Measurements from ENCODE around the gene ABCC12. TPM values are rescaled to one million over a fixed set of nuclear protein-coding genes. Genes with fewer than 3 reads are reported as not detected.

Gene ABCC12
- total RNA-seq, 1 experiment from 2014 or later = not detected

DNA sequence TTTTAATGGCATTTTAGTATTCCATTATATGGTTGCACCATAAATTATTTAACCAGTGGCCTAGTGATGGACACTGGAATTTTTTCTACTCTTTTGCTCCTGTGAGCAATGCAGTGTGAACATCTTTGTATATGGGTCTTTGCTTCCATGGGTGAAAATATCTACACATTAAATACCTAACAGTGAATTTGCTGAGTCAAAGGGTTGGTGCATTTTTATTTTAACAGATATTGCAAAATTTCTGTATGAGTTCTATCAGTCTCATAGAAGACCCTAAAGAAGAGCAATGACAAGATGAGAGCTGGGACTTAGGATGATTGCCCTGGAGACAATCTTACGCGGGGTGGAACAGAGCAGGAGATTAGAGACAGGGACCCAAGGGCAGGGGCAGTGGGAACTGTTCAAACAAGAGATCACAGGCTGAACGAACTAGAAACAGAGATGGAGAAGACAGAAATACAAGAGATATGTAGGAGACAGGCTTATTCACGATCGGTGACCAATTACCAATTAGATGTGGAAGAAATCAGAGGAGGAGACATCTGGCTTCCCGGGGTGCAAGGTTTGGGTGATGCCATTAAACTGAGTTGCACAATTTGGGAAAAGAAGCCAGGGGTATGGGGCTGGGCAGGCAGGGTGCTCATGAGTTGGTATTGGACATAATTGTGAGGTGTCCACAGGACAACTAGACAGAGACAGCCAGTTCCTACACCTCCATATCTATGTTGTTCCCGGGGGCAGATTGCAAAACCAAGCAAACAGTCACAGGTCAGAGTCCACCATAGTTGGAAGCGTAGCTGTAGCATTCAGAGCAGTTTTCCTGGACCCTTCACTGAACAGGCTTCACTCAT, 48.4 kb upstream of the ABCC12 start:
- ChIA-PET POLR2A (no interaction called here), CTCF (no interaction called here)
- Mint-ChIP-seq H3K9me3 (no peaks in the 10 kb centered on the region), H3K36me3 (no peaks in the 10 kb centered on the region), H3K4me1 (0 out of 2 replicates have a peak, but pooled peaks cover 5% of the 10 kb centered on the region), H3K4me3 (no peak overlapping the region), H3K27me3 (ENCODE audit: low read depth) (no peaks in the 10 kb centered on the region), H3K27ac (no peak overlapping the region)
- peak; percentile 67 for TF ChIP-seq GABPB1 (CRISPR knock-in tag; IDR thresholded peaks at IDR 0.05)
- TF ChIP-seq, protein P1, sequence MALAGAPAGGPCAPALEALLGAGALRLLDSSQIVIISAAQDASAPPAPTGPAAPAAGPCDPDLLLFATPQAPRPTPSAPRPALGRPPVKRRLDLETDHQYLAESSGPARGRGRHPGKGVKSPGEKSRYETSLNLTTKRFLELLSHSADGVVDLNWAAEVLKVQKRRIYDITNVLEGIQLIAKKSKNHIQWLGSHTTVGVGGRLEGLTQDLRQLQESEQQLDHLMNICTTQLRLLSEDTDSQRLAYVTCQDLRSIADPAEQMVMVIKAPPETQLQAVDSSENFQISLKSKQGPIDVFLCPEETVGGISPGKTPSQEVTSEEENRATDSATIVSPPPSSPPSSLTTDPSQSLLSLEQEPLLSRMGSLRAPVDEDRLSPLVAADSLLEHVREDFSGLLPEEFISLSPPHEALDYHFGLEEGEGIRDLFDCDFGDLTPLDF (CRISPR knock-in tag; IDR thresholded peaks at IDR 0.05) = no peak
- TF ChIP-seq, protein P2, sequence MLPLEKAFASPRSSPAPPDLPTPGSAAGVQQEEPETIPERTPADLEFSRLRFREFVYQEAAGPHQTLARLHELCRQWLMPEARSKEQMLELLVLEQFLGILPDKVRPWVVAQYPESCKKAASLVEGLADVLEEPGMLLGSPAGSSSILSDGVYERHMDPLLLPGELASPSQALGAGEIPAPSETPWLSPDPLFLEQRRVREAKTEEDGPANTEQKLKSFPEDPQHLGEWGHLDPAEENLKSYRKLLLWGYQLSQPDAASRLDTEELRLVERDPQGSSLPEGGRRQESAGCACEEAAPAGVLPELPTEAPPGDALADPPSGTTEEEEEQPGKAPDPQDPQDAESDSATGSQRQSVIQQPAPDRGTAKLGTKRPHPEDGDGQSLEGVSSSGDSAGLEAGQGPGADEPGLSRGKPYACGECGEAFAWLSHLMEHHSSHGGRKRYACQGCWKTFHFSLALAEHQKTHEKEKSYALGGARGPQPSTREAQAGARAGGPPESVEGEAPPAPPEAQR (CRISPR knock-in tag; IDR thresholded peaks at IDR 0.05) = no peak
- DNase-seq (ENCODE audit: low spot score) (no peak), ATAC-seq (no peak)

DNA sequence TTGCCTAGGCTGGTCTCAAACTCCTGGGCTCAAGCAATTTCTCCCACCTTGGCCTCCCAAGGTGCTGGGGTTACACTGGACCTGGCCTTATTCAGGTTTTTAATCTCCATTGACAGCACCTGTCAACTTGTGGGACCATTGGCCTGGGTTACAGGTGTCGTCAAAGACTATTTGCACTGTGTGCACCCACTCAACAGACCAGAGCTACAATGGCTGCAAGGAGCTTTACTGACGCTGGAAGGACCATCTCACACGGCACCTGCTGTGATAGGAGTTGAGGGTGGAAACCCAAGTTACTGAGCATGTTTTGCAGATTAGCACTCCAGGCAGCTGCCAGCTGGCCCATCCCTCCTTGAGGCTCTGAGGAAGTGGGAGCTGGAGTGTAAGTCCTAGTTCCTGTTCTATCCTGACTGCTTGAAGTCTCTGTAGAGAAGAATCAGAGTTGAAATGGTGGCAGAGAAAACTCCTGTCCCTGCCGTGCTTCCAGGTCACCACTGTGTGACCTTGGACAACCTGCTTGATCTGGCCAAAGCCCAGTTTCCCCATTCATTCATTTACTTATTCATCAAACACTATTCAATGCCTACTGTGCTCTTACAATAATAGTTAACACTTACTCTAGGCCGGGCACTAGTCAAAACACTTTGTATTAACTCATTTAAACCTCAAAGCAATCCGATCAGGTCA, 45.9 kb upstream of the ABCC12 start:
- Mint-ChIP-seq H3K36me3 (no peaks in the 10 kb centered on the region), H3K9me3 (peaks cover 5% of the 10 kb centered on the region; the same call in 1 of the 2 replicates), H3K27ac (no peak overlapping the region), H3K4me3 (no peak overlapping the region), H3K27me3 (ENCODE audit: low read depth) (no peaks in the 10 kb centered on the region), H3K4me1 (0 out of 2 replicates have a peak, but pooled peaks cover 2% of the 10 kb centered on the region)
- ATAC-seq = no peak
- no peak for DNase-seq (ENCODE audit: low spot score)
- ChIA-PET CTCF (no interaction called here), POLR2A (no interaction called here)
- no peak for TF ChIP-seq JAZF1 (CRISPR knock-in tag; IDR thresholded peaks at IDR 0.05)
- TF ChIP-seq, protein P3, sequence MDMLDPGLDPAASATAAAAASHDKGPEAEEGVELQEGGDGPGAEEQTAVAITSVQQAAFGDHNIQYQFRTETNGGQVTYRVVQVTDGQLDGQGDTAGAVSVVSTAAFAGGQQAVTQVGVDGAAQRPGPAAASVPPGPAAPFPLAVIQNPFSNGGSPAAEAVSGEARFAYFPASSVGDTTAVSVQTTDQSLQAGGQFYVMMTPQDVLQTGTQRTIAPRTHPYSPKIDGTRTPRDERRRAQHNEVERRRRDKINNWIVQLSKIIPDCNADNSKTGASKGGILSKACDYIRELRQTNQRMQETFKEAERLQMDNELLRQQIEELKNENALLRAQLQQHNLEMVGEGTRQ (CRISPR knock-in tag; IDR thresholded peaks at IDR 0.05) = no peak
- no peak for TF ChIP-seq NR2C2 (CRISPR knock-in tag; IDR thresholded peaks at IDR 0.05)
- TF ChIP-seq ZNF219 (CRISPR knock-in tag; IDR thresholded peaks at IDR 0.05; ENCODE audit: borderline replicate concordance) = no peak
- no peak for TF ChIP-seq OVOL2 (CRISPR knock-in tag; IDR thresholded peaks at IDR 0.05; ENCODE audit: borderline replicate concordance)
- TF ChIP-seq, protein P4, sequence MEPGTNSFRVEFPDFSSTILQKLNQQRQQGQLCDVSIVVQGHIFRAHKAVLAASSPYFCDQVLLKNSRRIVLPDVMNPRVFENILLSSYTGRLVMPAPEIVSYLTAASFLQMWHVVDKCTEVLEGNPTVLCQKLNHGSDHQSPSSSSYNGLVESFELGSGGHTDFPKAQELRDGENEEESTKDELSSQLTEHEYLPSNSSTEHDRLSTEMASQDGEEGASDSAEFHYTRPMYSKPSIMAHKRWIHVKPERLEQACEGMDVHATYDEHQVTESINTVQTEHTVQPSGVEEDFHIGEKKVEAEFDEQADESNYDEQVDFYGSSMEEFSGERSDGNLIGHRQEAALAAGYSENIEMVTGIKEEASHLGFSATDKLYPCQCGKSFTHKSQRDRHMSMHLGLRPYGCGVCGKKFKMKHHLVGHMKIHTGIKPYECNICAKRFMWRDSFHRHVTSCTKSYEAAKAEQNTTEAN (CRISPR knock-in tag; IDR thresholded peaks at IDR 0.05) = no peak
- no peak for TF ChIP-seq TEAD1 (CRISPR knock-in tag; IDR thresholded peaks at IDR 0.05)
- no peak for TF ChIP-seq ZNF317 (CRISPR knock-in tag; IDR thresholded peaks at IDR 0.05; ENCODE audit: borderline replicate concordance, low read depth)
- no peak for TF ChIP-seq SMAD4 (CRISPR knock-in tag; IDR thresholded peaks at IDR 0.05)
- TF ChIP-seq ZNF671 (CRISPR knock-in tag; IDR thresholded peaks at IDR 0.05) = no peak
- TF ChIP-seq HMGA2 (CRISPR knock-in tag; IDR thresholded peaks at IDR 0.05) = no peak
- TF ChIP-seq, protein P5, sequence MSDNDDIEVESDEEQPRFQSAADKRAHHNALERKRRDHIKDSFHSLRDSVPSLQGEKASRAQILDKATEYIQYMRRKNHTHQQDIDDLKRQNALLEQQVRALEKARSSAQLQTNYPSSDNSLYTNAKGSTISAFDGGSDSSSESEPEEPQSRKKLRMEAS (CRISPR knock-in tag; IDR thresholded peaks at IDR 0.05) = no peak
- no peak for TF ChIP-seq TEAD4 (CRISPR knock-in tag; IDR thresholded peaks at IDR 0.05)
- TF ChIP-seq, protein P6, sequence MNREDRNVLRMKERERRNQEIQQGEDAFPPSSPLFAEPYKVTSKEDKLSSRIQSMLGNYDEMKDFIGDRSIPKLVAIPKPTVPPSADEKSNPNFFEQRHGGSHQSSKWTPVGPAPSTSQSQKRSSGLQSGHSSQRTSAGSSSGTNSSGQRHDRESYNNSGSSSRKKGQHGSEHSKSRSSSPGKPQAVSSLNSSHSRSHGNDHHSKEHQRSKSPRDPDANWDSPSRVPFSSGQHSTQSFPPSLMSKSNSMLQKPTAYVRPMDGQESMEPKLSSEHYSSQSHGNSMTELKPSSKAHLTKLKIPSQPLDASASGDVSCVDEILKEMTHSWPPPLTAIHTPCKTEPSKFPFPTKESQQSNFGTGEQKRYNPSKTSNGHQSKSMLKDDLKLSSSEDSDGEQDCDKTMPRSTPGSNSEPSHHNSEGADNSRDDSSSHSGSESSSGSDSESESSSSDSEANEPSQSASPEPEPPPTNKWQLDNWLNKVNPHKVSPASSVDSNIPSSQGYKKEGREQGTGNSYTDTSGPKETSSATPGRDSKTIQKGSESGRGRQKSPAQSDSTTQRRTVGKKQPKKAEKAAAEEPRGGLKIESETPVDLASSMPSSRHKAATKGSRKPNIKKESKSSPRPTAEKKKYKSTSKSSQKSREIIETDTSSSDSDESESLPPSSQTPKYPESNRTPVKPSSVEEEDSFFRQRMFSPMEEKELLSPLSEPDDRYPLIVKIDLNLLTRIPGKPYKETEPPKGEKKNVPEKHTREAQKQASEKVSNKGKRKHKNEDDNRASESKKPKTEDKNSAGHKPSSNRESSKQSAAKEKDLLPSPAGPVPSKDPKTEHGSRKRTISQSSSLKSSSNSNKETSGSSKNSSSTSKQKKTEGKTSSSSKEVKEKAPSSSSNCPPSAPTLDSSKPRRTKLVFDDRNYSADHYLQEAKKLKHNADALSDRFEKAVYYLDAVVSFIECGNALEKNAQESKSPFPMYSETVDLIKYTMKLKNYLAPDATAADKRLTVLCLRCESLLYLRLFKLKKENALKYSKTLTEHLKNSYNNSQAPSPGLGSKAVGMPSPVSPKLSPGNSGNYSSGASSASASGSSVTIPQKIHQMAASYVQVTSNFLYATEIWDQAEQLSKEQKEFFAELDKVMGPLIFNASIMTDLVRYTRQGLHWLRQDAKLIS (CRISPR knock-in tag; IDR thresholded peaks at IDR 0.05; ENCODE audit: borderline replicate concordance) = no peak
- TF ChIP-seq, protein P7, sequence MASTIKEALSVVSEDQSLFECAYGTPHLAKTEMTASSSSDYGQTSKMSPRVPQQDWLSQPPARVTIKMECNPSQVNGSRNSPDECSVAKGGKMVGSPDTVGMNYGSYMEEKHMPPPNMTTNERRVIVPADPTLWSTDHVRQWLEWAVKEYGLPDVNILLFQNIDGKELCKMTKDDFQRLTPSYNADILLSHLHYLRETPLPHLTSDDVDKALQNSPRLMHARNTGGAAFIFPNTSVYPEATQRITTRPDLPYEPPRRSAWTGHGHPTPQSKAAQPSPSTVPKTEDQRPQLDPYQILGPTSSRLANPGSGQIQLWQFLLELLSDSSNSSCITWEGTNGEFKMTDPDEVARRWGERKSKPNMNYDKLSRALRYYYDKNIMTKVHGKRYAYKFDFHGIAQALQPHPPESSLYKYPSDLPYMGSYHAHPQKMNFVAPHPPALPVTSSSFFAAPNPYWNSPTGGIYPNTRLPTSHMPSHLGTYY (CRISPR knock-in tag; IDR thresholded peaks at IDR 0.05) = no peak
- TF ChIP-seq, protein P8, sequence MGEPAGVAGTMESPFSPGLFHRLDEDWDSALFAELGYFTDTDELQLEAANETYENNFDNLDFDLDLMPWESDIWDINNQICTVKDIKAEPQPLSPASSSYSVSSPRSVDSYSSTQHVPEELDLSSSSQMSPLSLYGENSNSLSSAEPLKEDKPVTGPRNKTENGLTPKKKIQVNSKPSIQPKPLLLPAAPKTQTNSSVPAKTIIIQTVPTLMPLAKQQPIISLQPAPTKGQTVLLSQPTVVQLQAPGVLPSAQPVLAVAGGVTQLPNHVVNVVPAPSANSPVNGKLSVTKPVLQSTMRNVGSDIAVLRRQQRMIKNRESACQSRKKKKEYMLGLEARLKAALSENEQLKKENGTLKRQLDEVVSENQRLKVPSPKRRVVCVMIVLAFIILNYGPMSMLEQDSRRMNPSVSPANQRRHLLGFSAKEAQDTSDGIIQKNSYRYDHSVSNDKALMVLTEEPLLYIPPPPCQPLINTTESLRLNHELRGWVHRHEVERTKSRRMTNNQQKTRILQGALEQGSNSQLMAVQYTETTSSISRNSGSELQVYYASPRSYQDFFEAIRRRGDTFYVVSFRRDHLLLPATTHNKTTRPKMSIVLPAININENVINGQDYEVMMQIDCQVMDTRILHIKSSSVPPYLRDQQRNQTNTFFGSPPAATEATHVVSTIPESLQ (CRISPR knock-in tag; IDR thresholded peaks at IDR 0.05) = no peak
- TF ChIP-seq ZNF121 (CRISPR knock-in tag; IDR thresholded peaks at IDR 0.05) = no peak
